OCI-LY7 (cell line): Measurements from ENCODE around the gene OR4F15.

ENCODE experiments used
- CTCF ChIP-seq: fragments of 200-600 bp; sonication (generic); conservative IDR thresholded peaks from 2 replicates; pipeline ENCODE4 v1.5.1; 2014; ENCODE audit warnings: mild to moderate bottlenecking, antibody characterized with exemption, low read length, moderate library complexity, mixed read lengths
- EZH2phosphoT487 ChIP-seq: fragments of 200-600 bp; sonication (generic); IDR thresholded peaks from 2 replicates; pipeline ENCODE4 v1.6.1; 2018; ENCODE audit warnings: low read depth, borderline replicate concordance, mild to moderate bottlenecking, mixed run types, antibody characterized with exemption, low read length, moderate library complexity, mixed read lengths

GRCh38 chr15:101805605-101806345, 6.2 kb upstream of the OR4F15 start:
- no peak for TF ChIP-seq CTCF
- no peak for TF ChIP-seq EZH2phosphoT487
